ENCODE results near the gene DISC1.
"Not testable (repeated sequence)": the region's sequence is repeated elsewhere in the genome, so short reads cannot be mapped to it uniquely, and the experiment has no call there.

The DISC1 gene

GRCh38 chr1:231606712-231607111 is 19.9 kb upstream of the DISC1 start:
- DNase-seq, result no peak

- no peak for DNase-seq
Measured at GRCh38 chr1:231610388-231610787, 16.2 kb upstream of the DISC1 start.

GRCh38 chr1:231611111-231611510 is 15.5 kb upstream of the DISC1 start:
- DNase-seq, result no peak

- DNase-seq, result no peak
Measured at GRCh38 chr1:231611851-231612250, 14.7 kb upstream of the DISC1 start.

- peak; percentile 56 to 62 for DNase-seq
Measured at GRCh38 chr1:231612393-231613089, 14.0 kb upstream of the DISC1 start.

- DNase-seq, result no peak
Measured at GRCh38 chr1:231613419-231614349, 12.9 kb upstream of the DISC1 start.

GRCh38 chr1:231616667-231617066 is 9.9 kb upstream of the DISC1 start:
- no peak for DNase-seq

- no peak for DNase-seq
Measured at GRCh38 chr1:231618609-231619256, 7.9 kb upstream of the DISC1 start.

GRCh38 chr1:231619257-231619634 is 7.3 kb upstream of the DISC1 start:
- DNase-seq, result no peak

GRCh38 chr1:231625042-231625441 is 1.5 kb upstream of the DISC1 start:
- DNase-seq, result not testable (repeated sequence)

- peak in 1 of 2 donors; percentile 12 for DNase-seq
Measured at GRCh38 chr1:231625975-231626534, 535 bp upstream of the DISC1 start.

GRCh38 chr1:231626951-231627614 is 493 bp downstream of the DISC1 start:
- peak; percentile 47 to 49 for DNase-seq

- no peak for DNase-seq
Measured at GRCh38 chr1:231628207-231628876, 1.8 kb downstream of the DISC1 start.

GRCh38 chr1:231629132-231629531 is 2.5 kb downstream of the DISC1 start:
- DNase-seq, result no peak

GRCh38 chr1:231630558-231631205 is 4.1 kb downstream of the DISC1 start:
- DNase-seq, result no peak

- DNase-seq, result no peak
Measured at GRCh38 chr1:231631717-231632116, 5.1 kb downstream of the DISC1 start.

GRCh38 chr1:231632119-231632518 is 5.5 kb downstream of the DISC1 start:
- no peak for DNase-seq

- no peak for DNase-seq
Measured at GRCh38 chr1:231634323-231635013, 7.9 kb downstream of the DISC1 start.

GRCh38 chr1:231636157-231636556 is 9.6 kb downstream of the DISC1 start:
- DNase-seq, result no peak

GRCh38 chr1:231636922-231637321 is 10.3 kb downstream of the DISC1 start:
- not testable (repeated sequence) for DNase-seq

GRCh38 chr1:231638647-231639046 is 12.1 kb downstream of the DISC1 start:
- DNase-seq, result no peak
